Measurements from ENCODE around the gene TBC1D2.

- TF ChIP-seq ZNF416 (tag by site-specific recombination; IDR thresholded peaks at IDR 0.05) (no peak), ZNF561 (tag by site-specific recombination; IDR thresholded peaks at IDR 0.05; ENCODE audit: borderline replicate concordance) (no peak), ZNF16 (tag by site-specific recombination; IDR thresholded peaks at IDR 0.05; ENCODE audit: low read depth) (no peak), CTCF (tag by site-specific recombination; IDR thresholded peaks at IDR 0.05) (no peak), ZNF324 (tag by site-specific recombination; IDR thresholded peaks at IDR 0.05) (no peak), ZNF335 (tag by site-specific recombination; conservative IDR thresholded peaks at IDR 0.05) (no peak), ZNF114 (tag by site-specific recombination; IDR thresholded peaks at IDR 0.05) (no peak), ZNF660 (tag by site-specific recombination; IDR thresholded peaks at IDR 0.05) (no peak), ZNF76 (tag by site-specific recombination; IDR thresholded peaks at IDR 0.05; ENCODE audit: borderline replicate concordance, low read depth) (no peak), KLF1 (tag by site-specific recombination; IDR thresholded peaks at IDR 0.05) (no peak), ZBTB8A (tag by site-specific recombination; IDR thresholded peaks at IDR 0.05) (no peak), ZNF174 (tag by site-specific recombination; IDR thresholded peaks at IDR 0.05) (no peak), YY1 (tag by site-specific recombination; IDR thresholded peaks at IDR 0.05) (no peak)
These were observed 59.8 kb downstream of the TBC1D2 start for GRCh38 chr9:98195671-98196070.
